ACC112 (cell line): Measurements from ENCODE around the gene LENG9.

ENCODE experiments used
- H2AFZ ChIP-seq: fragments of 200-600 bp; sonication (generic); one replicate; pipeline ENCODE4 v1.6.0; 2017; ENCODE audit warnings: antibody characterized with exemption, low read length; ENCODE audit not compliant: unreplicated experiment
- H3K27ac ChIP-seq: fragments of 200-600 bp; sonication (generic); 2 replicates; pipeline ENCODE4 v1.5.1; 2014; ENCODE audit warnings: low read depth, mild to moderate bottlenecking, antibody characterized with exemption, low read length, moderate library complexity
- H3K27me3 ChIP-seq: fragments of 200-600 bp; sonication (generic); 2 replicates; pipeline ENCODE4 v1.6.1; 2014; ENCODE audit warnings: mild to moderate bottlenecking, antibody characterized with exemption, low read length, moderate library complexity, mixed read lengths; ENCODE audit not compliant: insufficient read depth
- H3K36me3 ChIP-seq: fragments of 200-600 bp; sonication (generic); 2 replicates; pipeline ENCODE4 v1.6.1; 2016; ENCODE audit warnings: mild to moderate bottlenecking, antibody characterized with exemption, low read length, moderate library complexity, mixed read lengths; ENCODE audit not compliant: insufficient read depth
- H3K4me1 ChIP-seq: fragments of 200-600 bp; sonication (generic); one replicate; pipeline ENCODE4 v1.6.1; 2016; ENCODE audit warnings: low read length, mixed read lengths; ENCODE audit not compliant: insufficient read depth, unreplicated experiment, control insufficient read depth
- H3K4me3 ChIP-seq: fragments of 200-600 bp; sonication (generic); 2 replicates; pipeline ENCODE4 v1.5.1; 2014; ENCODE audit warnings: mild to moderate bottlenecking, low read depth, low read length
- H3K79me2 ChIP-seq: fragments of 200-600 bp; sonication (generic); one replicate; pipeline ENCODE4 v1.6.0; 2016; ENCODE audit warnings: low read length; ENCODE audit not compliant: control insufficient read depth, unreplicated experiment, insufficient read depth

Gene LENG9

GRCh38 chr19:54434112-54434872 lies 29.3 kb downstream of the LENG9 start:
- no peak overlapping the region for H3K4me3 ChIP-seq
- H3K4me1 ChIP-seq = no peaks in the 10 kb centered on the region
- H3K36me3 ChIP-seq = no peaks in the 10 kb centered on the region

GRCh38 chr19:54433697-54434096 lies 29.9 kb downstream of the LENG9 start:
- no peaks in the 10 kb centered on the region for H3K4me1 ChIP-seq
- H3K27me3 ChIP-seq = peaks cover 8% of the 10 kb centered on the region; the same call in 1 of the 2 replicates
- H2AFZ ChIP-seq = no peak overlapping the region
- H3K4me3 ChIP-seq = no peak overlapping the region
- H3K79me2 ChIP-seq = no peaks in the 10 kb centered on the region
- no peaks in the 10 kb centered on the region for H3K36me3 ChIP-seq
- H3K27ac ChIP-seq = no peak overlapping the region

More at GRCh38 chr19:54434112-54434872, 29.3 kb downstream of the LENG9 start:
- Histone ChIP-seq H3K79me2 (no peaks in the 10 kb centered on the region), H3K27me3 (peaks cover 8% of the 10 kb centered on the region; the same call in 1 of the 2 replicates), H3K27ac (no peak overlapping the region), H2AFZ (no peak overlapping the region)

- Histone ChIP-seq H3K79me2 (no peaks in the 10 kb centered on the region), H3K4me1 (no peaks in the 10 kb centered on the region), H3K27me3 (peaks cover 8% of the 10 kb centered on the region; the same call in 1 of the 2 replicates), H3K4me3 (no peak overlapping the region), H2AFZ (no peak overlapping the region), H3K27ac (no peak overlapping the region), H3K36me3 (no peaks in the 10 kb centered on the region)
Observed at GRCh38 chr19:54432144-54432738, 31.3 kb downstream of the LENG9 start.

GRCh38 chr19:54431255-54431838 lies 32.2 kb downstream of the LENG9 start:
- no peaks in the 10 kb centered on the region for H3K79me2 ChIP-seq
- no peak overlapping the region for H3K4me3 ChIP-seq
- H3K27ac ChIP-seq = no peak overlapping the region
- H3K4me1 ChIP-seq = no peaks in the 10 kb centered on the region
- peaks cover 8% of the 10 kb centered on the region; the same call in 1 of the 2 replicates for H3K27me3 ChIP-seq
- H3K36me3 ChIP-seq = no peaks in the 10 kb centered on the region
- no peak overlapping the region for H2AFZ ChIP-seq

- no peaks in the 10 kb centered on the region for H3K4me1 ChIP-seq
- H3K36me3 ChIP-seq = no peaks in the 10 kb centered on the region
- H2AFZ ChIP-seq = no peak overlapping the region
- no peak overlapping the region for H3K27ac ChIP-seq
- peak overlapping the region; percentile 57; the same call in 1 of the 2 replicates for H3K4me3 ChIP-seq
- peaks cover 8% of the 10 kb centered on the region; the same call in 1 of the 2 replicates for H3K27me3 ChIP-seq
- H3K79me2 ChIP-seq = no peaks in the 10 kb centered on the region
Observed at GRCh38 chr19:54430306-54431254, 33.0 kb downstream of the LENG9 start.

DNA sequence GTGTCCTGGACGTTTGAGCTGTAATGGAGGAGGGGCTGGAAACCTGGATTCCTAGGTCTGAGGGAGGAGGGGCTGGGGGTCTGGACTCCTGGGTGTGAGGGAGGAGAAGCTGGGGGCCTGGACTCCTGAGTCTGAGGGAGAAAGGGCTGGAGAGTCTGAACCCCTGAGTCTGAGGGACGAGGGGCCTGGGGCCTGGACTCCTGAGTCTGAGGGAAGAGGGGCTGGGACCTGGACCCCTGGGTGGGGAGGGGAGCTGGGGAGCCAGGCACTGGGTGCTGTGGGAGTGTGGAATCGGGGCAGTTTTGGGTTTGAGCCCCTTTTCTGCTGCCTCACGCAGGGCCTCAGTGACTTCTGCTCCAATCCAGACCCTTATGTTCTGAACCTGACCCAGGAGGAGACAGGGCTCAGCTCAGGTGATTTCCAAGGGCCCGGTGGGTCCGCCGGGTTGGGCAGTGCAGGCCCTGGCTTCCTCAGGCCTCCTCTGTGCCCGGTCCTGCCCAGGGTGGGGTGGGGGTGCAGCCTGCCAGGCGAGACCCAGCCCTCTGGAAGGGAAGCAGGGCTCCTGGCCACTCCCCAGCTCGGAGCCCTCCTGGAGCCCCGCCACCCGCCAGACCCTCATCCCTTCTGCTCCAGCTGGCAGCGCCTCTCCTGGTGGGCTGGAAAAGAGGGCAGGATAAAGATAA lies 33.9 kb downstream of the LENG9 start:
- no peaks in the 10 kb centered on the region for H3K36me3 ChIP-seq
- H3K27ac ChIP-seq = no peak overlapping the region
- H3K4me1 ChIP-seq = no peaks in the 10 kb centered on the region
- H2AFZ ChIP-seq = no peak overlapping the region
- peaks cover 8% of the 10 kb centered on the region; the same call in 1 of the 2 replicates for H3K27me3 ChIP-seq
- no peaks in the 10 kb centered on the region for H3K79me2 ChIP-seq
- no peak overlapping the region for H3K4me3 ChIP-seq

DNA sequence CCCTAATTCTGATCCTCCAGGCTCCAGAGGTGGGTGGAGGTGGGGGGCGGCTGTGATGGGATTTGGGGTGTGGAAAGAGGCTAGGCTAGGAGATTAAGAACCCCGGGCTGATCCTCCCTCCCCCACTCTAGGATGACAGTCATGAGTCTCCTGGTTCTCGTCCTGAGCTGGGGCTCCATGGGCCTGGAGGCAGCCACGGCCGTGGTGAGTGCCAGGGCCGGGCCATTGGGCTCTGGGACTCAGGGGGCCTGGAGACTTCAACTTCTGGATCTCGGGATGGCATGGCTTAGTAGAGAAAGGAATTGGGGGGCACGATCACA lies 34.4 kb downstream of the LENG9 start:
- no peak overlapping the region for H3K4me3 ChIP-seq
- no peaks in the 10 kb centered on the region for H3K4me1 ChIP-seq
- H3K27ac ChIP-seq = no peak overlapping the region
- H3K36me3 ChIP-seq = no peaks in the 10 kb centered on the region
- no peaks in the 10 kb centered on the region for H3K79me2 ChIP-seq
- peaks cover 8% of the 10 kb centered on the region; the same call in 1 of the 2 replicates for H3K27me3 ChIP-seq
- no peak overlapping the region for H2AFZ ChIP-seq

DNA sequence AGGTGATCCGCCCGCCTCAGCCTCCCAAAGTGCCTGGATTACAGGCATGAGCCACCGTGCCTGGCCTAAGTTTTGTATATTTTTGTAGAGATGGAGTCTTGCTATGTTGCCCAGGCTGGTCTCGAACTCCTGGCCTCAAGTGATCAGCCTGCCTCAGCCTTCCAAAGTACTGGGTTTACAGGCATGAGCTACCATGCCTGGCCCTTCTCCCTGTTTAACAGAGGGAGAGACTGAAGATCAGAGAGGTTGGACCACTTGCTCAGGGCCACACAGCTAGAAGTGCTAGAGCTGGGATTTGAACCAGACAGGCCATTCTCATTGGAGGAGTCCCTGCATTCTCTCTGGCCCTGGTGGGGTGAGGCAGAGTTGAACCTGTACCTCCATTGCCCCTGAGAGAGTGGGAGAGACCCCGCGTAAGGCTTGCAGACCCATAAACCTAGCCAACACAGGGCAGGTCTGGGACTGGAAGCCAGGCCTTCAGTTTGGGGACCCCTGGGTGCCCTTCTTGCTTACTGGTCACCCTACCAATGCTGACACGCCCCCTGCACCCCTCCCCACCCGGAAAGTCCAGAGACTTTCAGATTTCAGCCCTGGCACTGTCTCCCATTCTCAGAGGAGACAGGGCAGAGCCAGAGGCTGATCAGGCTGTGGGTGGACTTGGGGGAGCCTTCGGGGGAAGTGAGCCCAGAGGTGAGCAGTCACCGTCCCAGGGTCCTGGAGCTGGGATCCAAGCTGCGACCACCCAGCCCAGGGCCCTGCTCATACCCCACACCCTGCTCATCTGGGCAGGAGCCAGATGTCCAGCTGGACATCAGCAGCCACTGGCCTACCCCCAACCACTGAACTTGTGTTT lies 35.0 kb downstream of the LENG9 start:
- Histone ChIP-seq H3K4me3 (no peak overlapping the region), H3K27ac (no peak overlapping the region), H3K4me1 (no peaks in the 10 kb centered on the region), H3K79me2 (no peaks in the 10 kb centered on the region), H3K27me3 (peaks cover 8% of the 10 kb centered on the region; the same call in 1 of the 2 replicates), H3K36me3 (no peaks in the 10 kb centered on the region), H2AFZ (no peak overlapping the region)

GRCh38 chr19:54427586-54427985 lies 36.0 kb downstream of the LENG9 start:
- no peaks in the 10 kb centered on the region for H3K79me2 ChIP-seq
- no peaks in the 10 kb centered on the region for H3K36me3 ChIP-seq
- H3K27ac ChIP-seq = no peak overlapping the region
- peaks cover 8% of the 10 kb centered on the region; the same call in 1 of the 2 replicates for H3K27me3 ChIP-seq
- no peaks in the 10 kb centered on the region for H3K4me1 ChIP-seq
- H3K4me3 ChIP-seq = no peak overlapping the region
- H2AFZ ChIP-seq = no peak overlapping the region
